GM23338 (cell line): ENCODE data around the gene CACNA1D. TPM values are rescaled to one million over a fixed set of nuclear protein-coding genes. Genes with fewer than 3 reads are reported as not detected.

ENCODE experiments used
- ATAC-seq: fragments of 200-7000 bp; cut with Tn5 transposase; 3 replicates; pipeline ENCODE4 v1.9.1; 2020
- DNase-seq: peaks from one replicate; pipeline ENCODE4 v3.0.0-alpha.2; 2015; ENCODE audit warnings: low spot score
- H2AFZ ChIP-seq: fragments of 200-600 bp; sonication (generic); 2 replicates; pipeline ENCODE4 v1.8.0; 2016; ENCODE audit warnings: antibody characterized with exemption, mild to moderate bottlenecking, moderate library complexity
- H3F3A ChIP-seq: fragments of 200-600 bp; sonication (generic); replicated peaks from 2 replicates; pipeline ENCODE4 v1.8.0; 2017; ENCODE audit warnings: antibody characterized with exemption, mixed run types, low read depth
- H3K27ac ChIP-seq: fragments of 200-600 bp; sonication (generic); 2 replicates; pipeline ENCODE4 v1.6.1; 2016; ENCODE audit warnings: low read depth
- H3K27me3 ChIP-seq: fragments of 200-600 bp; sonication (generic); 2 replicates; pipeline ENCODE4 v1.8.0; 2016; ENCODE audit warnings: mild to moderate bottlenecking, mixed run types, moderate library complexity; ENCODE audit not compliant: insufficient read depth
- H3K36me3 ChIP-seq: fragments of 200-600 bp; sonication (generic); 2 replicates; pipeline ENCODE4 v1.8.0; 2016; ENCODE audit warnings: mild to moderate bottlenecking; ENCODE audit not compliant: insufficient read depth
- H3K4me1 ChIP-seq: fragments of 200-600 bp; sonication (generic); 2 replicates; pipeline ENCODE4 v1.8.0; 2016; ENCODE audit warnings: mild to moderate bottlenecking, moderate library complexity; ENCODE audit not compliant: insufficient read depth
- H3K4me2 ChIP-seq: fragments of 200-600 bp; sonication (generic); 2 replicates; pipeline ENCODE4 v1.7.1; 2017; ENCODE audit warnings: mixed run types
- H3K4me3 ChIP-seq: fragments of 200-600 bp; sonication (generic); 2 replicates; pipeline ENCODE4 v1.6.1; 2016; ENCODE audit warnings: mixed run types
- H3K79me2 ChIP-seq: fragments of 200-600 bp; sonication (generic); replicated peaks from 2 replicates; pipeline ENCODE4 v1.8.0; 2017; ENCODE audit warnings: mild to moderate bottlenecking; ENCODE audit not compliant: insufficient read depth
- H3K9me2 ChIP-seq: fragments of 200-600 bp; sonication (generic); 2 replicates; pipeline ENCODE4 v1.8.0; 2017; ENCODE audit not compliant: insufficient read depth
- H4K20me1 ChIP-seq: fragments of 200-600 bp; sonication (generic); replicated peaks from 2 replicates; pipeline ENCODE4 v1.8.0; 2017; ENCODE audit warnings: mild to moderate bottlenecking; ENCODE audit not compliant: insufficient read depth
- H3K27ac Mint-ChIP-seq: 2 replicates; pipeline ENCODE4 v1.8.0; 2020; ENCODE audit warnings: inconsistent platforms, mild to moderate bottlenecking, moderate library complexity, mixed read lengths
- H3K27me3 Mint-ChIP-seq: 3 replicates; pipeline ENCODE4 v1.8.0; 2022; ENCODE audit warnings: low read depth, mild to moderate bottlenecking, moderate library complexity, mixed read lengths, inconsistent platforms; ENCODE audit not compliant: insufficient read depth, poor library complexity
- H3K36me3 Mint-ChIP-seq: 3 replicates; pipeline ENCODE4 v1.8.0; 2021; ENCODE audit warnings: low read depth, mild to moderate bottlenecking, inconsistent platforms, moderate library complexity, mixed read lengths
- H3K4me1 Mint-ChIP-seq: 3 replicates; pipeline ENCODE4 v1.8.0; 2020; ENCODE audit warnings: mild to moderate bottlenecking, inconsistent platforms, mixed read lengths
- H3K4me3 Mint-ChIP-seq: 3 replicates; pipeline ENCODE4 v1.8.0; 2021; ENCODE audit warnings: moderate library complexity, mild to moderate bottlenecking, inconsistent platforms, mixed read lengths
- H3K9me3 Mint-ChIP-seq: 3 replicates; pipeline ENCODE4 v1.8.0; 2020; ENCODE audit warnings: moderate library complexity, mild to moderate bottlenecking, inconsistent platforms, mixed read lengths
- CREB1 ChIP-seq: fragments of 250-450 bp; sonication (Bioruptor Pico); IDR thresholded peaks from 2 replicates; pipeline ENCODE4 v1.5.0; 2020; ENCODE audit warnings: low read depth, mild to moderate bottlenecking, moderate library complexity
- CTCF ChIP-seq, 2 experiments: fragments of 200-600 bp in 1 of 2; sonication (generic) in 1 of 2; conservative IDR thresholded peaks; 2 replicates each; pipeline versions ENCODE4 v1.5.1 to v1.6.1; 2016 to 2017; ENCODE audit warnings: antibody characterized with exemption in 2 of 2, low read depth in 2 of 2, mild to moderate bottlenecking in 2 of 2, moderate library complexity in 1 of 2
- ETS1 ChIP-seq: IDR thresholded peaks from 2 replicates; pipeline ENCODE4 v1.6.1; 2016; ENCODE audit warnings: antibody characterized with exemption
- EZH2 ChIP-seq: fragments of 200-600 bp; sonication (generic); IDR thresholded peaks from one replicate; pipeline ENCODE4 v1.8.0; 2017; ENCODE audit warnings: antibody characterized with exemption, mild to moderate bottlenecking, low read depth; ENCODE audit not compliant: unreplicated experiment
- EZH2phosphoT487 ChIP-seq: fragments of 200-600 bp; sonication (generic); IDR thresholded peaks from one replicate; pipeline ENCODE4 v1.8.1; 2018; ENCODE audit warnings: antibody characterized with exemption; ENCODE audit not compliant: unreplicated experiment
- JUNB ChIP-seq: IDR thresholded peaks from one replicate; pipeline ENCODE4 v1.6.1; 2016; ENCODE audit warnings: antibody characterized with exemption; ENCODE audit not compliant: unreplicated experiment
- NANOG ChIP-seq: IDR thresholded peaks from 2 replicates; pipeline ENCODE4 v1.6.1; 2016; ENCODE audit warnings: antibody characterized with exemption, borderline replicate concordance
- POLR2AphosphoS5 ChIP-seq: IDR thresholded peaks from 2 replicates; pipeline ENCODE4 v1.6.1; 2016; ENCODE audit warnings: antibody characterized with exemption, low read depth
- REST ChIP-seq: IDR thresholded peaks from one replicate; pipeline ENCODE4 v1.6.1; 2018; ENCODE audit warnings: antibody characterized with exemption; ENCODE audit not compliant: unreplicated experiment
- STAT1 ChIP-seq: IDR thresholded peaks from one replicate; pipeline ENCODE4 v1.6.1; 2016; ENCODE audit warnings: antibody characterized with exemption; ENCODE audit not compliant: unreplicated experiment
- ZNF114 ChIP-seq: fragments of 250-450 bp; sonication (Bioruptor Pico); IDR thresholded peaks from 2 replicates; pipeline ENCODE4 v1.5.0; 2020; ENCODE audit warnings: mild to moderate bottlenecking, moderate library complexity
- ZNF331 ChIP-seq: fragments of 250-450 bp; sonication (Bioruptor Pico); IDR thresholded peaks from 2 replicates; pipeline ENCODE4 v1.5.0; 2020; ENCODE audit warnings: low read depth, mild to moderate bottlenecking, moderate library complexity
- ZNF462 ChIP-seq: fragments of 250-450 bp; sonication (Bioruptor Pico); IDR thresholded peaks from 2 replicates; pipeline ENCODE4 v1.5.0; 2020; ENCODE audit warnings: mild to moderate bottlenecking, moderate library complexity
- polyA plus RNA-seq: library from polyadenylated mRNA; unstranded; fragments of >200 nt; fragmentation: Nextera tagmentation; extraction: Ambion mirVana; gene quantifications from 2 replicates; pipeline ENCODE4 v1.2.1, GENCODE V29; 2016
- total RNA-seq: library from RNA; depleted of rRNA; stranded (reverse); fragments of >200 nt; shearing (Covaris generic); gene quantifications from 2 replicates; pipeline ENCODE4 v1.2.3, GENCODE V29; 2014

CACNA1D gene
- total and polyA plus RNA-seq, 2 experiments from 2014 or later: 1.7 to 1.8 TPM

GRCh38 chr3:53766706-53767105 lies 272.3 kb downstream of the CACNA1D start:
- Histone ChIP-seq H3K9me2 (no peaks in the 10 kb centered on the region), H3K79me2 (no peaks in the 10 kb centered on the region), H3K36me3 (no peaks in the 10 kb centered on the region), H3K4me1 (no peaks in the 10 kb centered on the region), H3K27ac (no peak overlapping the region), H3F3A (no peaks in the 10 kb centered on the region), H2AFZ (no peak overlapping the region), H3K4me3 (no peak overlapping the region), H3K4me2 (no peak overlapping the region), H3K27me3 (no peaks in the 10 kb centered on the region), H4K20me1 (no peaks in the 10 kb centered on the region)
- ATAC-seq (no peak; the same call in 2 of the 3 replicates), DNase-seq (peak; percentile 27)
- no peak for TF ChIP-seq ZNF114 (CRISPR knock-in tag)
- no peak for TF ChIP-seq CTCF (conservative IDR thresholded peaks at IDR 0.05; ENCODE audit: low read depth in 2 of 2)
- no peak for TF ChIP-seq CREB1 (CRISPR knock-in tag)
- TF ChIP-seq ZNF462: no peak
- no peak for TF ChIP-seq NANOG
- TF ChIP-seq POLR2AphosphoS5: no peak
- no peak for TF ChIP-seq ZNF331 (CRISPR knock-in tag)
- no peak for TF ChIP-seq EZH2phosphoT487
- no peak for TF ChIP-seq JUNB
- TF ChIP-seq STAT1: no peak
- no peak for TF ChIP-seq ETS1
- no peak for TF ChIP-seq REST
- no peak for TF ChIP-seq EZH2
- H3K27me3 Mint-ChIP-seq: peaks cover 7% of the 10 kb centered on the region
- peaks cover 26% of the 10 kb centered on the region for H3K4me1 Mint-ChIP-seq
- no peaks in the 10 kb centered on the region for H3K36me3 Mint-ChIP-seq
- H3K9me3 Mint-ChIP-seq: no peaks in the 10 kb centered on the region
- no peak overlapping the region for H3K4me3 Mint-ChIP-seq
- no peak overlapping the region; the same call in 1 of the 2 replicates for H3K27ac Mint-ChIP-seq
